Testis (tissue), 3 donors: ENCODE results near the gene ERBIN. TPM values are rescaled to one million over a fixed set of nuclear protein-coding genes. Genes with fewer than 3 reads are reported as not detected.

Source experiments
- DNase-seq: peaks from one replicate; pipeline ENCODE4 v3.0.0-alpha.2; 2019
- H3K27ac ChIP-seq, 2 donors: fragments of 200-600 bp; sonication (generic); one replicate each; pipeline ENCODE4 v1.5.1; 2019
- H3K27me3 ChIP-seq: fragments of 200-600 bp; sonication (generic); one replicate; pipeline ENCODE4 v1.5.1; 2019
- H3K36me3 ChIP-seq: fragments of 200-600 bp; sonication (generic); one replicate; pipeline ENCODE4 v1.5.1; 2017; ENCODE audit warnings: low read depth; ENCODE audit errors: missing control alignments
- H3K4me1 ChIP-seq: fragments of 200-600 bp; sonication (generic); one replicate; pipeline ENCODE4 v1.5.1; 2019
- H3K4me3 ChIP-seq, 2 donors: fragments of 200-600 bp; sonication (generic); one replicate each; pipeline ENCODE4 v1.5.1; 2017 to 2019
- H3K9me3 ChIP-seq: fragments of 200-600 bp; sonication (generic); one replicate; pipeline ENCODE4 v1.5.1; 2017
- CTCF ChIP-seq, 3 experiments: fragments of 450-650 bp in 2 of 3; fragments of 200-600 bp in 1 of 3; sonication (generic) in 1 of 3; IDR thresholded peaks; one replicate each; pipeline ENCODE4 v1.5.1; 2016 to 2019; ENCODE audit warnings: antibody characterized with exemption in 3 of 3, mild to moderate bottlenecking in 2 of 3, moderate library complexity in 1 of 3
- POLR2A ChIP-seq: fragments of 450-650 bp; IDR thresholded peaks from one replicate; pipeline ENCODE4 v1.6.1; 2017; ENCODE audit warnings: antibody characterized with exemption, mild to moderate bottlenecking, moderate library complexity
- WGBS, 2 donors: methylation state at CpG; one replicate each; pipeline ENCODE4 v1.1.5; 2018; 5-methylcytosine and 5-hydroxymethylcytosine counted together
- intact Hi-C: fragments of 100-400 bp; cut with DNase I; formaldehyde crosslinking; loops from one replicate; pipeline ENCODE4 v1.15.1; 2023; ENCODE audit warnings: low total_unique reads
- polyA plus RNA-seq: library from polyadenylated mRNA; stranded (reverse); fragments of 350-450 nt; fragmentation: Illumina TruSeq; extraction: RNeasy Lipid Tissue Mini Kit (QIAGEN cat#74804); gene quantifications from one replicate; pipeline ENCODE4 v1.2.3, GENCODE V29; 2014; ENCODE audit warnings: low read depth, low replicate concordance; ENCODE audit not compliant: insufficient read depth
- total RNA-seq, 2 donors: library from RNA; depleted of rRNA; stranded (reverse); fragments of >200 nt; gene quantifications; one replicate each; pipeline ENCODE4 v1.2.3, GENCODE V29; 2016

ERBIN gene
- total and polyA plus RNA-seq, 3 donors from 2014 or later: 45.7 to 98.3 (median 79.8) TPM

DNA sequence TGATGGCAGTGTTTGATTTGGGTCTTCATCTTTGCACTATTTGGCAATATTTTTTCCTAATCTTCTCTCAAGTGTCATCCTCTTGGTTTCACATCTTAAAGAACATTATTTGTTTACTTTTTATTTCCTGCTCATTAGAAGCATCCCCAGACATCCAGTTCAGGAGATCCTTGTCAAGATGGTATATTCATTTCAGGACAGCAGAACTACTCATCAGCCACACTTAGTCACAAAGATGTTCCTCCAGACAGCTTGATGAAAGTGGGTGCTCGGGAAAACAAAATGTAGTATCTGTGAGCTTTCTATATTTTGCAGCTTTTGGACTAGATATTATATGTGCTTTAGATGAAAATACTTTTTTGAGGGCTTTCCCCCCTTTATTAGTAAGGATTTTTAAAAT, 145.7 kb downstream of the ERBIN start:
- DNase-seq: no peak
- TF ChIP-seq CTCF (IDR thresholded peaks at IDR 0.05) (no peak), POLR2A (no peak)
- intact Hi-C loops: no loop called here

DNA sequence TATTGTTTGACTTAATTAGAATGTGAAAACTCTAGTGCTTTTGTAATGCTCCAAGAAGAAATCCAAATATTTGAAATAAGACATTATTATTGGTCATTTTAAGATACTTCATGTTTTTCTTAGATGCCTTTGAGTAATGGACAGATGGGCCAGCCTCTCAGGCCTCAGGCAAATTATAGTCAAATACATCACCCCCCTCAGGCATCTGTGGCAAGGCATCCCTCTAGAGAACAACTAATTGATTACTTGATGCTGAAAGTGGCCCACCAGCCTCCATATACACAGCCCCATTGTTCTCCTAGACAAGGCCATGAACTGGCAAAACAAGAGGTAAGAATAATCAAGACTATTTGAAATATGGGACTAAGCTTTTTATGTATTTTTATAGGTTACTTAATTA, 148.5 kb downstream of the ERBIN start:
- Histone ChIP-seq H3K27me3 (no peaks in the 10 kb centered on the region), H3K4me3 (no peak overlapping the region), H3K4me1 (no peaks in the 10 kb centered on the region), H3K9me3 (no peaks in the 10 kb centered on the region), H3K27ac (no peak overlapping the region), H3K36me3 (no peaks in the 10 kb centered on the region)
- intact Hi-C loops: no loop called here
- TF ChIP-seq POLR2A (no peak), CTCF (IDR thresholded peaks at IDR 0.05) (no peak)
- no peak for DNase-seq

More for the DNA sequence above, 145.7 kb downstream of the ERBIN start:
- H3K9me3 ChIP-seq: no peaks in the 10 kb centered on the region
- no peaks in the 10 kb centered on the region for H3K4me1 ChIP-seq
- H3K27ac ChIP-seq: no peak overlapping the region
- no peak overlapping the region for H3K4me3 ChIP-seq
- no peaks in the 10 kb centered on the region for H3K27me3 ChIP-seq
- 87 to 95% methylated on average over 1 of the region's 1 CpG for WGBS, 2 donors
- no peaks in the 10 kb centered on the region for H3K36me3 ChIP-seq

DNA sequence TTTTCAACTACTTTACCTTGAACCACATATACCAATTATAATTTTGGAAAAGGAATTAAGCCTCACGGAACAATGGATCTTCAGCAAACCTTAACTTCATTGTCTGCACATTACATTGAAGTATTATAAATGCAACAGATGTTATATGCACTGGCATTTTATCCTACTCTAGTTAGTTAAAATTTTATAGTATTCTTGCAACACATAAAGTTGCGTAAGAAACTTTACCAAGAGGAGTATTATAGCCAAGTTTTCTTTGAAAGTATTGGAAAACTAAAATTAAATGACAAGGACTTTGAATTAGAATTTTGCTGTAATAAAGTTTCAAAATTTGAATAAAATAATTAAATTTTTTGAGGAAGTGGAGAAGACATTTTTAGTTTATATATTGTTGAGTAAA, 154.3 kb downstream of the ERBIN start:
- H3K4me1 ChIP-seq: no peaks in the 10 kb centered on the region
- DNase-seq: no peak
- TF ChIP-seq POLR2A (no peak), CTCF (IDR thresholded peaks at IDR 0.05) (no peak)
- intact Hi-C loops: no loop called here
- H3K27me3 ChIP-seq: no peaks in the 10 kb centered on the region
- WGBS, 2 donors: 98% methylated on average over 2 of the region's 2 CpGs
- no peaks in the 10 kb centered on the region for H3K9me3 ChIP-seq
- no peak overlapping the region for H3K27ac ChIP-seq
- H3K4me3 ChIP-seq: no peak overlapping the region
- H3K36me3 ChIP-seq: no peaks in the 10 kb centered on the region

GRCh38 chr5:66089384-66089783, 163.0 kb downstream of the ERBIN start:
- Histone ChIP-seq H3K4me1 (no peaks in the 10 kb centered on the region), H3K27ac (no peak overlapping the region), H3K36me3 (no peaks in the 10 kb centered on the region), H3K4me3 (no peak overlapping the region), H3K27me3 (no peaks in the 10 kb centered on the region), H3K9me3 (no peaks in the 10 kb centered on the region)
- intact Hi-C loops: no loop called here
- no peak for DNase-seq
- WGBS, 2 donors: 98% methylated on average over 2 of the region's 2 CpGs
- no peak for TF ChIP-seq CTCF (IDR thresholded peaks at IDR 0.05)
- TF ChIP-seq POLR2A: no peak

- no peak overlapping the region for H3K27ac ChIP-seq
- 83 to 94% methylated on average over 2 of the region's 2 CpGs for WGBS, 2 donors
- TF ChIP-seq CTCF (IDR thresholded peaks at IDR 0.05) (no peak), POLR2A (no peak)
- H3K4me1 ChIP-seq: no peaks in the 10 kb centered on the region
- no peaks in the 10 kb centered on the region for H3K9me3 ChIP-seq
- H3K4me3 ChIP-seq: no peak overlapping the region
- no peaks in the 10 kb centered on the region for H3K27me3 ChIP-seq
- no peak for DNase-seq
- no peaks in the 10 kb centered on the region for H3K36me3 ChIP-seq
- intact Hi-C loops: no loop called here
Observed at GRCh38 chr5:66100851-66101250, 174.5 kb downstream of the ERBIN start.
